Fibroblast of the aortic adventitia (primary cell): ENCODE data around the gene MKX. TPM values are rescaled to one million over a fixed set of nuclear protein-coding genes. Genes with fewer than 3 reads are reported as not detected.
A peak's percentile ranks its signal among the peaks of the same experiment; 100 is the strongest.

Experiments used
- DNase-seq: peaks from one replicate; pipeline ENCODE4 v3.0.0-alpha.2; 2010; ENCODE audit warnings: low read depth
- H3K4me3 ChIP-seq: 2 replicates; pipeline ENCODE4 v1.5.1; 2011; ENCODE audit warnings: low read depth, mild to moderate bottlenecking, control low read depth, low read length, moderate library complexity
- CTCF ChIP-seq: IDR thresholded peaks from 2 replicates; pipeline ENCODE4 v1.5.1; 2011; ENCODE audit warnings: mild to moderate bottlenecking, low read length, control low read depth, inconsistent platforms; ENCODE audit not compliant: insufficient read depth
- total RNA-seq: library from RNA; depleted of rRNA; stranded (reverse); fragments of >200 nt; gene quantifications from 2 replicates; pipeline ENCODE4 v1.2.3, GENCODE V29; 2012; ENCODE audit warnings: low replicate concordance

MKX gene
- 0.25 and 0.27 TPM in 2 replicates for total RNA-seq

- no peak for DNase-seq
- H3K4me3 ChIP-seq = no peak within 1 kb of the TSS
- TF ChIP-seq CTCF = no peak
Observed at GRCh38 chr10:27745732-27746396, at the start of gene MKX. Gene MKX (minus strand): TSS chr10:27745819. CDS start chr10:27743415, 2,404 bp downstream.

- TF ChIP-seq CTCF = peak; percentile 7
- DNase-seq = no peak
- no peak overlapping the region for H3K4me3 ChIP-seq
Observed at GRCh38 chr10:27794157-27794556, 48.5 kb upstream of the MKX start.

- no peak overlapping the region for H3K4me3 ChIP-seq
- no peak for DNase-seq
- no peak for TF ChIP-seq CTCF
Observed at GRCh38 chr10:27792216-27792615, 46.6 kb upstream of the MKX start.

- DNase-seq = no peak
- TF ChIP-seq CTCF = no peak
- H3K4me3 ChIP-seq = no peak overlapping the region
Observed at GRCh38 chr10:27784272-27784671, 38.7 kb upstream of the MKX start.

- no peak for DNase-seq
- no peak for TF ChIP-seq CTCF
- no peak overlapping the region for H3K4me3 ChIP-seq
Observed at GRCh38 chr10:27783660-27784059, 38.0 kb upstream of the MKX start.

- DNase-seq = no peak
- TF ChIP-seq CTCF = no peak
- no peak overlapping the region for H3K4me3 ChIP-seq
Observed at GRCh38 chr10:27779462-27780015, 33.9 kb upstream of the MKX start.

GRCh38 chr10:27774831-27775230 is 29.2 kb upstream of the MKX start:
- no peak for TF ChIP-seq CTCF
- DNase-seq = no peak
- H3K4me3 ChIP-seq = no peak overlapping the region
